Ramos (cell line): Measurements from ENCODE around the gene SEPTIN3.

ENCODE experiments used
- in situ Hi-C: fragments of 300-500 bp; cut with MboI; formaldehyde crosslinking; loops from one replicate; pipeline ENCODE4 v1.14.3; 2022; ENCODE audit warnings: low sequenced_read_pairs; ENCODE audit not compliant: unreplicated experiment

The SEPTIN3 gene

GRCh38 chr22:41974691-41975290, 5.5 kb downstream of the SEPTIN3 start:
- in situ Hi-C loops = no loop called here

GRCh38 chr22:41975299-41976069, 6.2 kb downstream of the SEPTIN3 start:
- in situ Hi-C loops = no loop called here

- in situ Hi-C loops = no loop called here
Observed at GRCh38 chr22:41976070-41976901, 7.0 kb downstream of the SEPTIN3 start.

- in situ Hi-C loops = no loop called here
Observed at GRCh38 chr22:41976961-41977566, 7.8 kb downstream of the SEPTIN3 start.

- in situ Hi-C loops = no loop called here
Observed at GRCh38 chr22:41978732-41979131, 9.5 kb downstream of the SEPTIN3 start.

GRCh38 chr22:41979423-41980250, 10.4 kb downstream of the SEPTIN3 start:
- in situ Hi-C loops = no loop called here

GRCh38 chr22:41982865-41983264, 13.6 kb downstream of the SEPTIN3 start:
- in situ Hi-C loops = no loop called here

GRCh38 chr22:41983513-41984405, 14.5 kb downstream of the SEPTIN3 start:
- in situ Hi-C loops = no loop called here

GRCh38 chr22:41987276-41987675, 18.0 kb downstream of the SEPTIN3 start:
- in situ Hi-C loops = no loop called here

GRCh38 chr22:41989246-41989645, 20.0 kb downstream of the SEPTIN3 start:
- in situ Hi-C loops = no loop called here

GRCh38 chr22:41991111-41991510, 21.9 kb downstream of the SEPTIN3 start:
- in situ Hi-C loops = no loop called here

- in situ Hi-C loops = no loop called here
Observed at GRCh38 chr22:41992496-41992895, 23.3 kb downstream of the SEPTIN3 start.

GRCh38 chr22:41995211-41995610, 26.0 kb downstream of the SEPTIN3 start:
- in situ Hi-C loops = no loop called here

- in situ Hi-C loops = no loop called here
Observed at GRCh38 chr22:41996826-41997225, 27.6 kb downstream of the SEPTIN3 start.

GRCh38 chr22:41998361-41999261, 29.4 kb downstream of the SEPTIN3 start, which contains the start of gene WBP2NL:
WBP2NL (plus strand) TSS chr22:41998788; CDS start chr22:41998819, 31 bp downstream.
- in situ Hi-C loops = no loop called here

- in situ Hi-C loops = no loop called here
Observed at GRCh38 chr22:42000466-42000865, 31.2 kb downstream of the SEPTIN3 start.

- in situ Hi-C loops = no loop called here
Observed at GRCh38 chr22:42001121-42001520, 31.9 kb downstream of the SEPTIN3 start.

GRCh38 chr22:42001706-42002105, 32.5 kb downstream of the SEPTIN3 start:
- in situ Hi-C loops = no loop called here
